ENCODE results near the gene DDX54.
A peak's percentile ranks its signal among the peaks of the same experiment; 100 is the strongest.

DDX54 gene

GRCh38 chr12:113185180-113186032 lies at the start of gene DDX54, which contains the start of gene RITA1:
TSS of gene DDX54 (minus strand) at chr12:113185478. CDS start at chr12:113185451, 27 bp downstream.
TSS of gene RITA1 (plus strand) at chr12:113185721. CDS start at chr12:113186747, 1,026 bp downstream.
- H3K27ac ChIP-seq = peak within 1 kb of the TSS; percentile 91
- ChIA-PET CTCF (interaction anchor here (2.4 kb wide), 1 partner anchor 11 kb away, joined by 8 read pairs; no protein-coding TSS in a partner anchor), POLR2A (ENCODE audit: low non-redundant PET) (interaction anchor here (0.6 to 1.0 kb wide), 3 partner anchors 25 to 150 kb away, joined by 3 to 8 read pairs (median 4); no protein-coding TSS in a partner anchor)
- peak; percentile 71 for DNase-seq (ENCODE audit: low spot score)
- TF ChIP-seq CTCF (conservative IDR thresholded peaks at IDR 0.05; ENCODE audit: low read depth) = no peak

GRCh38 chr12:113234483-113234882 lies 49.2 kb upstream of the DDX54 start:
- ChIA-PET CTCF (interaction anchor here (0.6 kb wide), 1 partner anchor 38 kb away, joined by 5 read pairs; no protein-coding TSS in a partner anchor), POLR2A (ENCODE audit: low non-redundant PET) (no interaction called here)
- no peak for TF ChIP-seq CTCF (conservative IDR thresholded peaks at IDR 0.05; ENCODE audit: low read depth)
- DNase-seq (ENCODE audit: low spot score) = no peak
- H3K27ac ChIP-seq = no peak overlapping the region

- CTCF ChIA-PET = interaction anchor here (0.6 kb wide), 1 partner anchor 37 kb away, joined by 5 read pairs; no protein-coding TSS in a partner anchor
- no peak for TF ChIP-seq CTCF (conservative IDR thresholded peaks at IDR 0.05; ENCODE audit: low read depth)
- H3K27ac ChIP-seq = no peak overlapping the region
- no peak for DNase-seq (ENCODE audit: low spot score)
- POLR2A ChIA-PET (ENCODE audit: low non-redundant PET) = no interaction called here
These were observed 48.7 kb upstream of the DDX54 start for GRCh38 chr12:113233967-113234366.

- TF ChIP-seq CTCF (conservative IDR thresholded peaks at IDR 0.05; ENCODE audit: low read depth) = no peak
- POLR2A ChIA-PET (ENCODE audit: low non-redundant PET) = interaction anchor here (1.5 kb wide), 1 partner anchor 10 kb away, joined by 6 read pairs; no protein-coding TSS in a partner anchor
- H3K27ac ChIP-seq = peak overlapping the region; percentile 62; the same call in 1 of the 2 replicates
- CTCF ChIA-PET = no interaction called here
- no peak for DNase-seq (ENCODE audit: low spot score)
These were observed 47.7 kb upstream of the DDX54 start for GRCh38 chr12:113232840-113233585.

- peak overlapping the region; percentile 62 for H3K27ac ChIP-seq
- ChIA-PET POLR2A (ENCODE audit: low non-redundant PET) (interaction anchor here (1.5 kb wide), 1 partner anchor 9 kb away, joined by 6 read pairs; no protein-coding TSS in a partner anchor), CTCF (no interaction called here)
- DNase-seq (ENCODE audit: low spot score) = no peak
- no peak for TF ChIP-seq CTCF (conservative IDR thresholded peaks at IDR 0.05; ENCODE audit: low read depth)
These were observed 47.0 kb upstream of the DDX54 start for GRCh38 chr12:113232089-113232839.
